ENCODE results near the gene AVL9.

AVL9 gene

DNA sequence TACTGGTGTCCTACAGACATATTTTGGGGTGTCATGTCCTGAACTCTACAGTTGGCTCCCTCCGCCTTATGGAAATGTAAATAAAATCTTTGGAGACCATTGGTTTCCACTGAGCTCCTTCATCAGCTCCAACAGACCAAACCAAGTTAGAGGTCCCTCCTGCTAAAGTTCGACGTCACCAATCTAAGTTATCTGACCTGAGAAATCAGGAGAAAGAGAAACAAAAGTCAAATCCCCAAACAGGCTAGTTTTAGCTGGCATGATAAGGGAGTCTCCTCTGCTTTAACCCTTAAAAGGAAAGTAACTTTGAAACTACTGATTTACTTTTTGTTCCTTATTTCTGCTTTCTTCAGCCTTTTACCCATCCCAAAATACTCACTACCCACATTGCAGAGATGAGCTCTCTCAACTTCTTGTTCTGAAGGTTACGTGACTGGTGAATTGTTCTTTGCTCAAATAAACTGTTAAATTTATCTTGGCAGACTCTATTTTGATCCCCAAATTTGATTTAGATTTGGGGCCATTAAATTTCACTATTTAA lies 39.9 kb downstream of the AVL9 start:
- no peak for DNase-seq

DNA sequence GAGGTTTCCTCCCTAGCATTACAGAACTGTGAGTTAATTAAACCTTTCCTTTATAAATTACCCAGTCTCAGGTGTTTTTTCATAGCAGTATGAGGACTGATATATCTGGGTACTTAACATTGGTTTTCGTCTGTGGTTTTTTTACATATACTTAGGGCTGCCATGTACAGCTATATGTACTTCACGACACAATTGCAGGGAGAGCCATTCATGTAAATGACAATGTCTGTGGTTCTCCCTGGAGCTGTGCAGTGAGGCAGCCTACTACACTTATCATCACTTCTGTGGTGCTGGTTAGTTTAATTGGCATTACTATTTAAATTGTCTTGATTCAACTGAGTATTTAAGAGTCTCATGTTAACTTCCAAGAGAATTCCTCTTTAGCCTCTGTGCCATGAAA lies 40.7 kb downstream of the AVL9 start:
- DNase-seq, result no peak

- no peak for DNase-seq
Measured at GRCh38 chr7:32536585-32536984, 41.3 kb downstream of the AVL9 start.

DNA sequence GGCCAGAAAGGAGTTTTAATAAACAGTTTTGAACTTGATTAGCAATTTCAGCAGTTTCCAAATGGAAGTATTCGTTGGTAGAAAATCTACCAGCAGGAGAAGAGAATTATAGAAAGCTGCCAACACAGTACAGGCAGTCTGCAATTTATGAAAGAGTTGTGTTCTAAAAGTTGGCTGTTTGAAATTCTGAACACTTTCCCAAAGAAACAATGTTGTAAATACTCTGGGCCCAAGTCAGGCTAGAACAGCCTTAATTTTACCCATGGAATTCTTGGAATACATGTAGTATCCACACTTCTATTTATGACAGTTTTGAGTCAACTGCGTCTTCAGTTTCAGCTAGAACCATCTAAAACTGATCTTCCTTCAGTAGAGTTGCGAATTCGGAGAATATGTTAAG lies 42.5 kb downstream of the AVL9 start:
- no peak for DNase-seq

GRCh38 chr7:32539366-32539765 lies 44.1 kb downstream of the AVL9 start:
- no peak for DNase-seq

GRCh38 chr7:32539919-32540531 lies 44.7 kb downstream of the AVL9 start:
- DNase-seq, result no peak

DNA sequence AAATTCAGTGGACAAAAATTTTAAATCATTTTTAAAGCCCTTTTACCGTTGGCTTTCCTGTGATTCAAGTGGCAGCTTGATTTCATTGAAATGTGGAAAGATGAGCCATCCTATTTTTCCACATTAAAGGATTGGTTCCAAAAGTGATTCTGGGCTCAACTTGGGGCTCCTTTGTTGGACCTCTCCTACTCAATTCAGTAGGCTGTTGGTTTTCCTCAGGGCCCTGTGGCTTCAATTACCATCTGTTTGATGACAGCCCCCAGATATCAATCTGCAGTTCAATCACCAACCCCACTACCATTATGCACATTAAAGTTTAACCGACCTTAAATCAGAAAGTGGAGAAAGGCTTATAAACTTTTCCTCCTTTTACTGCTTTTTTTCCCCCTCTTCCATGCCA lies 47.3 kb downstream of the AVL9 start:
- no peak for DNase-seq

- no peak for DNase-seq
Measured at GRCh38 chr7:32559480-32559879, 64.2 kb downstream of the AVL9 start.

DNA sequence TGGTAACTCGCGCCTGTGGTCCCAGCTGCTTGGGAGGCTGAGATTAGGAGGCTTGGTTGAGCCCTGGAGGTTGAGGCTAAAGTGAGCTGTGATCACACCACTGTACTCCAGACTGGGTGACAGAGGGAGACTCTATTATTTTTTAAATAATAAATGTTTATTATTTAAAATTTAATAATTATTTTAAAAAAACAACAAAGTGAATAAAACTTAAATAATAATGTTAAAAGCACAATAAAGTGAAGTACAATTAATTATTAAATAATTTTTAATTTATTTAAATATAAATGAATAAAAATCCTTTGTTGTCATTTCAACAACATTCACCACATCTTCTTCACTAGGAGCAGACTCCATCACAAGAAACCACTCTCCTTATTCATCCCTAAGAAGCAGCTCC lies 64.8 kb downstream of the AVL9 start:
- DNase-seq, result no peak

GRCh38 chr7:32561613-32562012 lies 66.3 kb downstream of the AVL9 start:
- DNase-seq, result no peak

- no peak for DNase-seq
Measured at GRCh38 chr7:32564542-32564941, 69.3 kb downstream of the AVL9 start.

GRCh38 chr7:32569388-32570289 lies 74.3 kb downstream of the AVL9 start:
- no peak for DNase-seq

DNA sequence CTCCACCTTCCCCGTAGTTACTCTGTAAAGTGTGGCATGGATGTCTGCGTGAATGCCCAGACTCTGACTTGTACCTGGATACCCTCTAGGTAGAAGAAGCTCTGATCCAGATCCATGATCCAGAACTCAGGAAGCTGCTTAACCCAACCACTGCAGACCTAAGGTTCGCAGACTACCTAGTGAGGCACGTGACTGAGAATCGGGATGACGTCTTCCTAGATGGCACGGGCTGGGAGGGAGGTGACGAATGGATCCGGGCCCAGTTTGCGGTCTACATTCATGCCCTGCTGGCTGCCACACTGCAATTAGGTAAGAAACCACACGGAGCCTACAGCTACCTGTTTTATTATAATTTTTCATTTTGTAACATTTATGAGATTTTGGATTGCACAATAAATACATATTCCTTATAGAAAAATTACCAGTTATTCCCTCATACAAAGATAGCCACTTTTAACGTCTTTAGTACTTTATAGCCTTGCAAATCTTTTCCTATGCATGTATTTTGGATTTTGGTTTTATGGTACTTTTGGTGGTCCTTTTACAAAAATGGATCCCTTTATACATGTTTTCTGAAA lies 77.9 kb downstream of the AVL9 start:
- DNase-seq, result no peak

DNA sequence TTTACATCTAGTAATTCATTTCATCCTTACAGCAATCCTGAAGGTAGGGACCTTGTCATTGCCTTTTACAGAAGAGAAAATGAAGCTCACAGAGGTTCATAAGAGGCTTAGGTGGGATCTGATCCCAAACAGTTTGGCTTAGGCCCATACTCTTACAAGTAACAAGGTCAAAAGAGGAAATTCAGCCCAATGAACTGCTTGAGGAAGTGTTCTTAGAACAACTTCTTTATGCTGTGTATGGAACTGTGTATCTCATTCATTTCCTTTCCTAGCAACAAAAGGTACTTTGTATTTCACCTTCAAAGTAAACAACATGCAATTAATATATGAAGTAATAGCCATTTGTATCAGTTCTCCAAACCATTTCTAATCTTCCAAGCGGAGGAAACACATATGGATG lies 79.3 kb downstream of the AVL9 start:
- no peak for DNase-seq

DNA sequence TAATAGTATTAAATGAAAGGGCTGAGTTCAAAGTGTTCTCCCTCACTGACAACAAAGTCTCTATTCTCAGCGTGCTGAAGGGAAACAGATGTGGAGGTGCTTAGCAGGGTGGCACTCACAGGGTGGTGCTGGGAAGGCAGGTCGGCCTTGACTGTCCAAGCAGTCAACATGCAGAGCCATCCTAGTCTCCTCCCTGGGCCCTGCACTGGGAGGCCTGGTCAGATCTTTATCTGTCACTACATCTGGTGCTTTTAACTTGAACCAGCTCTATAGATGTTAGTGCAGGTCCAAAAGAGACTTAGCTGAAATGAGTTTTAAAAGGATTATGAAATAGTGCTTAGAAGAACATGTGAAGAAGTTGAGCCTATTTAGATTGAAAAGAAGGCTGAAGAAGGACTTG lies 82.1 kb downstream of the AVL9 start:
- DNase-seq, result no peak

GRCh38 chr7:32579776-32580175 lies 84.5 kb downstream of the AVL9 start:
- DNase-seq, result no peak

DNA sequence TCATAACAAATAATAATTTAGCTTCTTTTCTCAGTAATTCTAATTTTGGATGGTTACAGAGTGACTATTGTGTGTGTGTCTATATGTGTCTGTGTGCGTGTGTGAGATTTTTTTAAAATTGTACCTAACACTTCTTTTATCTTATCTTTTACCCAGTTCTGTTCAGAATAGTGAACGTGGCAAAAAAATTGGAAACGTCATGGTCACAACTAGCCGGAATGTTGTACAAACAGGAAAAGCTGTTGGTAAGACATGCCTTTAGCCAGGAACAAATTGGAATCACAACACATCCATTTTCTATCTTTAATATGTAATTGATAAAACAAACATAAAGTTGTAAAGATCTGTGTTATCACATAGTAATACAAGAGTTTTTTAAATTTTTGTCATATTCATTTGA lies 85.4 kb downstream of the AVL9 start:
- no peak for DNase-seq

GRCh38 chr7:32582036-32582435 lies 86.7 kb downstream of the AVL9 start:
- no peak for DNase-seq

GRCh38 chr7:32583791-32584190 lies 88.5 kb downstream of the AVL9 start:
- DNase-seq, result no peak

DNA sequence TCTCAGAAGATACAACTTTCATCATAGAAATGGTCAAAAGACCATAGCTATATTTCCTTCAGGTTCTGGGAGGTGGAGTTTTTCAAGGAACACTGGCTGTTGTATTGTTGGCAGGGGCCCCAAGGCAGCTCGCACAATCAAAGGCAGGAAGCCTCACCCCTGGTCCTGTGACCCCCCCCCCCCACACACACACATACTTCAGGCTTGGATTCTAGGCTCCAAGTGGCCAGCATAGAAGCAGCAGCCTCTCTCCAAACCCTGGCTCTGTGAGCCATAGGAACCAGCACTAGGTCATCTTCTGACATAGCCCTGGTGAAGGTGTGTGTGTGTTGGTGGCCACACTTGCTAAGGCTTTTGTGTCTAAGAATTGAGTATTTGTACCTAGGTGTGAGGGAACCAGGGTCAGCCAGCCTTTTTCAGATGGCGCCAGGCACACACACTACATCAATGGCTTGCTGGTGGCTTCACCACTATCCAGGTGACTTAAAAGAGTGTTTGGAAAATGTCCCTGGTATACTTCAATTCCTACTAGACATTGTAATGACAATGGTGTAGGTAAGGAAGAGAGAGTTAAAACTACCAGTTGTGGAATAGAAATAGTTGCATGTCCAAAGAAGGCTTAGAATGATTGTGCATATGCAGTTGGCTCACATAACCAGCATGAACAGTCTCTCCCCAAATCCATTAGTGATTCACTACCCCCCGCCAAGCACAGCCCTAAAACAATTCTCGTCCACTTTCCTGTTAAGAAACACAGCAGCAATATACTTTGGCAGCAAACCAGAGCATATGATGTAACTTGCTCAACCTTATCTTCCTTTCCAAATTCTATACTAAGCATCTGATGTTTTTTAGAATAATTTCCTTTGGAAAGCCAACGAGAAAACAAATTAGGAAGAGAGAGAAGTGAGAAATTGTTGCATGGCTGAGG lies 91.3 kb downstream of the AVL9 start:
- no peak for DNase-seq

GRCh38 chr7:32587411-32587948 lies 92.2 kb downstream of the AVL9 start:
- DNase-seq, result no peak

DNA sequence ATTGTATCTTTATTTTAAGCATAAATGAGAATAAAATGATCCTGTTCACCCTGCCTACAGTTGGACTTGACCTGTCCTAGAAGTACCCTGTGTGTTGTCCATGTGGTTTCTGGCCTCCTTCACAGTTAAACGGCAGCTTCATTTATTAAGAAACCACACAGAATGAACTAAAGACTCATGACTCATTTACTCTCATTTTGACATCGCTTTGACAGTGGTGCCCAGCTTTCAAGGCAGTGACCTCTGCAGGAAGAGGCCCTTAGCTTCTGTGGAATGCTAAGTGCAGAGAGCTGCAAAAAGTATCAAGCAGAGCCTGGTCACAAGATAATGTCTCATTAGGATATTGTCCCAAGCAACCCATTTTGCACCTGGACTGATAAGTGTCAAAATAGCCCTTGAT lies 93.4 kb downstream of the AVL9 start:
- DNase-seq, result no peak

DNA sequence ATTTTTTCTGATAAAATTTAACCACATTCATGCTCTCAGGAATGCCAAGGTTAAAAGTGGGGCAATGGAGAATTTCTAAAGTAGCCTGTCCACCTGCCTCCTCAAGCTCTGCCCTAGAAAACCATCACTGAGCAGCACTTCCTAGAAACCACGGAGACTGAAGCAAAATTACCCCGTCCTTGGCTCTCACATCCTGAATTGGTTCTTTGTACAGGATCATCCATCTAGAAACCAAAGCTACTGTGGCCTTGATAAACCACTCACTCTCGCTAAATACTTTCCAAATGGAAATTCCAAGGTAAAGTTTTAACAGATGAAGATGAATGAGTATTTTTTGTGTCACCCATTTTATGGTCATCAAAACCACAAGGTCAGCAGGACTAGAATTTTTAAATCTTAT lies 96.6 kb downstream of the AVL9 start:
- no peak for DNase-seq
